HEK293 (cell line): ENCODE data around the gene DACT2.

ENCODE experiments used
- CTCF ChIA-PET: fragments of 350-600 bp; formaldehyde crosslinking; extraction: SDS; loops from one replicate; lab custom pipeline; 2021; ENCODE audit warnings: antibody characterized with exemption; lab: Yijun Ruan, JAX
- POLR2A ChIA-PET: fragments of 300-600 bp; formaldehyde crosslinking; extraction: SDS; loops from one replicate; lab custom pipeline; 2020; ENCODE audit warnings: antibody characterized with exemption, inconsistent platforms; lab: Yijun Ruan, JAX
- H3K27ac ChIP-seq: fragments of 200-500 bp; sonication (Bioruptor generic); 2 replicates; pipeline ENCODE4 v1.5.1; 2014; ENCODE audit warnings: low read depth, low read length, control low read depth, inconsistent platforms; ENCODE audit errors: extremely low read depth
- H3K36me3 ChIP-seq, 2 experiments: fragments of 200-500 bp in 1 of 2; sonication (Bioruptor generic) in 1 of 2; 1 replicate in 1 of 2; 2 replicates in 1 of 2; pipeline ENCODE4 v1.5.1; 2014 to 2017; ENCODE audit warnings: inconsistent platforms in 2 of 2, low read length in 2 of 2; ENCODE audit not compliant: control insufficient read depth in 2 of 2, insufficient read depth in 1 of 2
- H3K4me1 ChIP-seq: fragments of 200-500 bp; sonication (Bioruptor generic); 2 replicates; pipeline ENCODE4 v1.5.1; 2014; ENCODE audit warnings: mild to moderate bottlenecking, low read length, inconsistent platforms; ENCODE audit not compliant: control insufficient read depth, insufficient read depth
- H3K4me3 ChIP-seq: 2 replicates; pipeline ENCODE4 v1.5.1; 2011; ENCODE audit warnings: low read depth, mild to moderate bottlenecking, control low read depth, low read length, moderate library complexity
- H3K9me3 ChIP-seq: fragments of 200-500 bp; sonication (Bioruptor generic); 2 replicates; pipeline ENCODE4 v1.5.1; 2014; ENCODE audit warnings: low read depth, low read length, inconsistent platforms; ENCODE audit not compliant: control insufficient read depth, insufficient read depth
- GLI4 ChIP-seq: fragments of 450-650 bp; formaldehyde crosslinking; IDR thresholded peaks from 2 replicates; pipeline ENCODE4 v1.5.1; 2016; ENCODE audit warnings: missing biosample characterization, missing genetic modification characterization
- ZNF202 ChIP-seq: fragments of 450-650 bp; formaldehyde crosslinking; IDR thresholded peaks from 2 replicates; pipeline ENCODE4 v1.5.1; 2016; ENCODE audit warnings: missing biosample characterization, missing genetic modification characterization, borderline replicate concordance
- ZNF596 ChIP-seq: fragments of 450-650 bp; IDR thresholded peaks from 2 replicates; pipeline ENCODE4 v1.5.0; 2018; ENCODE audit warnings: missing biosample characterization, mild to moderate bottlenecking, missing genetic modification characterization, moderate library complexity
- ZNF792 ChIP-seq: fragments of 450-650 bp; formaldehyde crosslinking; IDR thresholded peaks from 2 replicates; pipeline ENCODE4 v1.5.1; 2016; ENCODE audit warnings: missing biosample characterization, missing genetic modification characterization

The DACT2 gene

DNA sequence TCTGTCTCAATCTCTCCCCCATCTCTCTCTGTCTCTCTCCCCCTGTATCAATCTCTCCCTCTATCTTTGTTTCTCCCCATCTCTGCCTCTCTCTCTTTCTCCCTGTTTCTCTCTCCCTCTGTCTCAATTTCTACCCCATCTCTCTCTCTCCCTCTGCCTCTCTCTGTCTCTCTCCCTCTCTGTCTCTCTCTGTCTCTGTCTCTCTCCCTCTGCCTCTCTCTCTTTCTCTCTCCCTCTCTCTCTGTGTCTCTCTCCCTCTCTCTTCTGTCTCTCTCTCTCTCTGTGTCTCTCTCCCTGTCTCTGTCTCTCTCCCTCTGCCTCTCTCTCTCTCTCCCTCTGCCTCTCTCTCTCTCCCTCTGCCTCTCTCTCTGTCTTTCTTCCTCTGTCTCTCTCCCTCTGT is 62.6 kb downstream of the DACT2 start:
- ChIA-PET CTCF (no interaction called here), POLR2A (no interaction called here)
- H3K36me3 ChIP-seq = no peaks in the 10 kb centered on the region
- H3K27ac ChIP-seq = no peak overlapping the region
- H3K9me3 ChIP-seq = no peaks in the 10 kb centered on the region; the same call in 1 of the 2 replicates
- H3K4me1 ChIP-seq = no peaks in the 10 kb centered on the region
- H3K4me3 ChIP-seq = no peak overlapping the region
- TF ChIP-seq ZNF596 (tag by site-specific recombination) (peak; percentile 98), ZNF792 (no peak), GLI4 (tag by site-specific recombination) (no peak), ZNF202 (tag by site-specific recombination) (peak; percentile 69; the same call in 1 of the 2 replicates)
- TF ChIP-seq, all 188 proteins: peak for 2
